SU-DHL-6 (cell line): ENCODE data around the gene GPRC5C.

ENCODE experiments used
- H2AFZ ChIP-seq: fragments of 200-600 bp; sonication (generic); 2 replicates; pipeline ENCODE4 v1.6.1; 2014; ENCODE audit warnings: low read depth, mild to moderate bottlenecking, moderate library complexity, mixed read lengths, antibody characterized with exemption, low read length; ENCODE audit not compliant: severe bottlenecking
- H3F3A ChIP-seq: fragments of 200-600 bp; shearing (Covaris generic); 2 replicates; pipeline ENCODE4 v1.6.0; 2016; ENCODE audit warnings: antibody characterized with exemption, mild to moderate bottlenecking; ENCODE audit not compliant: insufficient read depth
- H3K27ac ChIP-seq: fragments of 200-600 bp; sonication (generic); 2 replicates; pipeline ENCODE4 v1.5.1; 2016; ENCODE audit warnings: low read depth, mild to moderate bottlenecking, low read length, moderate library complexity, mixed read lengths
- H3K27me3 ChIP-seq: fragments of 200-600 bp; sonication (generic), shearing (Covaris generic); 2 replicates; pipeline ENCODE4 v1.6.0; 2014; ENCODE audit warnings: mild to moderate bottlenecking, low read length
- H3K36me3 ChIP-seq: fragments of 200-600 bp; sonication (generic); 2 replicates; pipeline ENCODE4 v1.6.1; 2014; ENCODE audit warnings: mild to moderate bottlenecking, low read length, mixed read lengths
- H3K4me2 ChIP-seq: fragments of 300-600, 200-600 bp; shearing (Covaris generic), sonication (generic); 2 replicates; pipeline ENCODE4 v1.6.0; 2014; ENCODE audit warnings: low read length, low read depth, mild to moderate bottlenecking; ENCODE audit not compliant: poor library complexity, severe bottlenecking
- H3K4me3 ChIP-seq: fragments of 200-600 bp; sonication (generic); 2 replicates; pipeline ENCODE4 v1.5.1; 2014; ENCODE audit warnings: antibody characterized with exemption, low read length, mild to moderate bottlenecking, mixed read lengths; ENCODE audit not compliant: insufficient read depth, poor library complexity, severe bottlenecking
- H3K79me2 ChIP-seq: fragments of 200-600 bp; sonication (generic); 2 replicates; pipeline ENCODE4 v1.6.1; 2014; ENCODE audit warnings: mild to moderate bottlenecking, low read length, moderate library complexity; ENCODE audit not compliant: insufficient read depth
- H3K9ac ChIP-seq: fragments of 200-600 bp; sonication (generic); 2 replicates; pipeline ENCODE4 v1.7.0; 2014; ENCODE audit warnings: mild to moderate bottlenecking, low read length
- H3K9me2 ChIP-seq: fragments of 200-600 bp; sonication (generic); replicated peaks from 2 replicates; pipeline ENCODE4 v1.6.1; 2014; ENCODE audit warnings: low read length; ENCODE audit not compliant: insufficient read depth
- H3K9me3 ChIP-seq: fragments of 200-600 bp; sonication (generic); 2 replicates; pipeline ENCODE4 v1.6.1; 2014; ENCODE audit warnings: low read length, mixed read lengths; ENCODE audit not compliant: insufficient read depth
- H4K20me1 ChIP-seq: fragments of 200-600 bp; sonication (generic); 2 replicates; pipeline ENCODE4 v1.6.1; 2014; ENCODE audit warnings: low read depth, mild to moderate bottlenecking, antibody characterized with exemption, low read length, moderate library complexity, mixed read lengths
- CTCF ChIP-seq: fragments of 200-600 bp; sonication (generic); IDR thresholded peaks from one replicate; pipeline ENCODE4 v1.5.1; 2017; ENCODE audit warnings: antibody characterized with exemption, mild to moderate bottlenecking, low read length, moderate library complexity; ENCODE audit not compliant: insufficient read depth, poor library complexity, severe bottlenecking
- EZH2phosphoT487 ChIP-seq: fragments of 200-600 bp; sonication (generic), shearing (Covaris generic); conservative IDR thresholded peaks from 2 replicates; pipeline ENCODE4 v1.6.1; 2018; ENCODE audit warnings: mild to moderate bottlenecking, antibody characterized with exemption, low read length, moderate library complexity, mixed read lengths

Gene GPRC5C

GRCh38 chr17:74386386-74386785 is 45.5 kb upstream of the GPRC5C start:
- Histone ChIP-seq H3K27me3 (no peaks in the 10 kb centered on the region), H3F3A (no peaks in the 10 kb centered on the region), H3K9me3 (no peaks in the 10 kb centered on the region), H3K9me2 (no peaks in the 10 kb centered on the region), H3K4me2 (no peak overlapping the region), H2AFZ (no peak overlapping the region), H3K27ac (no peak overlapping the region), H4K20me1 (no peaks in the 10 kb centered on the region), H3K9ac (no peak overlapping the region), H3K4me3 (no peak overlapping the region), H3K79me2 (no peaks in the 10 kb centered on the region), H3K36me3 (no peaks in the 10 kb centered on the region)
- no peak for TF ChIP-seq EZH2phosphoT487
- TF ChIP-seq CTCF = no peak

GRCh38 chr17:74387365-74388218 is 44.3 kb upstream of the GPRC5C start:
- no peaks in the 10 kb centered on the region for H3K9me2 ChIP-seq
- H3K79me2 ChIP-seq = no peaks in the 10 kb centered on the region
- no peak overlapping the region for H3K9ac ChIP-seq
- no peak overlapping the region for H3K27ac ChIP-seq
- no peaks in the 10 kb centered on the region for H3K36me3 ChIP-seq
- no peak overlapping the region for H3K4me2 ChIP-seq
- no peaks in the 10 kb centered on the region for H3K9me3 ChIP-seq
- TF ChIP-seq CTCF (no peak), EZH2phosphoT487 (no peak)
- no peak overlapping the region for H3K4me3 ChIP-seq
- no peaks in the 10 kb centered on the region for H3F3A ChIP-seq
- H3K27me3 ChIP-seq = no peaks in the 10 kb centered on the region
- no peak overlapping the region for H2AFZ ChIP-seq
- H4K20me1 ChIP-seq = no peaks in the 10 kb centered on the region

- Histone ChIP-seq H3K27me3 (no peaks in the 10 kb centered on the region), H3K9ac (no peak overlapping the region), H3F3A (no peaks in the 10 kb centered on the region), H3K4me2 (no peak overlapping the region), H3K4me3 (no peak overlapping the region), H3K9me2 (no peaks in the 10 kb centered on the region), H3K79me2 (no peaks in the 10 kb centered on the region), H3K36me3 (no peaks in the 10 kb centered on the region), H3K9me3 (no peaks in the 10 kb centered on the region), H3K27ac (no peak overlapping the region), H4K20me1 (no peaks in the 10 kb centered on the region), H2AFZ (no peak overlapping the region)
- no peak for TF ChIP-seq EZH2phosphoT487
- no peak for TF ChIP-seq CTCF
Measured at GRCh38 chr17:74389084-74389753, 42.7 kb upstream of the GPRC5C start.
